ENCODE data around the gene PFN3.

The PFN3 gene

GRCh38 chr5:177437623-177438022, 37.2 kb upstream of the PFN3 start:
- no peak for DNase-seq (ENCODE audit: low read depth)

DNA sequence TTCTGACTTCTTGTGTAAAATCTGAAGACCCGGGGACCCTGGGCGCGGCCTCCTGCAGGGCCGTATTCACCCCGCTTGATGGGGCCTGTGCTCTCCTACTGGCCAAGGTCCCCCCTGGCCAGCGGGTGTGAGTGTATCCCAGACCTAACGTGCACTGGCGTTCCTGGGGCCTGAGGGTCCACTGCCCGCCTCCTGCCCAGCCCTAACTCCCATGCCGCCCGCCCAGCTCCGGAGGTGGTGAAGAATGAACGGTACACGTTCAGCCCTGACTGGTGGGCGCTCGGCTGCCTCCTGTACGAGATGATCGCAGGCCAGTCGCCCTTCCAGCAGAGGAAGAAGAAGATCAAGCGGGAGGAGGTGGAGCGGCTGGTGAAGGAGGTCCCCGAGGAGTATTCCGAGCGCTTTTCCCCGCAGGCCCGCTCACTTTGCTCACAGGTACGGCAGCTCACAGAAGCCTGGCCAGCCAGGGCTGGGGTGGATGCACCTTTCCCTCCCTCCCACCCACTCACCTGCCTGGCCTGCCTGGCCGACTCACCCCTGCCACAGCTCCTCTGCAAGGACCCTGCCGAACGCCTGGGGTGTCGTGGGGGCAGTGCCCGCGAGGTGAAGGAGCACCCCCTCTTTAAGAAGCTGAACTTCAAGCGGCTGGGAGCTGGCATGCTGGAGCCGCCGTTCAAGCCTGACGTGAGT, 35.5 kb upstream of the PFN3 start:
- no peak for DNase-seq (ENCODE audit: low read depth)

GRCh38 chr5:177434942-177435738, 34.7 kb upstream of the PFN3 start:
- no peak for DNase-seq (ENCODE audit: low read depth)

GRCh38 chr5:177434437-177434836, 34.0 kb upstream of the PFN3 start:
- DNase-seq (ENCODE audit: low read depth), result no peak

DNA sequence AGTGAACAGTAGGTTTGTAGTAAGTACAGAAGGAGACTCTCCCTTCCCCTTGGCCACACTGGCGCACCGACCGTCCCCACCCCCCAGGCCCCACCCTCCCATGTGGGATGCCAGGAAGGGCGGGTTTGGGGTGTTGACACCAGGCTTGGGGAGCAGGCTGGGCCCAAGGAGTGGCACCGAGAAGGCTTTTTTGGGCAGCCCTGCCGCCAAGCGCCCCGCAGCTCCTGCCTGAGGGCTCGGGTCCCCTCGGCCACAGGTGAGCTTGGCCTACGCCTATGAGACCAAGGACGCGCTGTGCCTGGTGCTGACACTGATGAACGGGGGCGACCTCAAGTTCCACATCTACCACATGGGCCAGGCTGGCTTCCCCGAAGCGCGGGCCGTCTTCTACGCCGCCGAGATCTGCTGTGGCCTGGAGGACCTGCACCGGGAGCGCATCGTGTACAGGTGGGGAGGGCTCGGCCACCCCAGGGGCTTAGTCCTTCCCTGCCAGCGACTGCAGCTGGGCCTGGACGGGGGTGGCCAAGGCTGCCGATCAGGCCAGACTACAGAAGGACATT, 33.3 kb upstream of the PFN3 start:
- no peak for DNase-seq (ENCODE audit: low read depth)

- DNase-seq (ENCODE audit: low read depth), result no peak
These were observed 32.6 kb upstream of the PFN3 start for GRCh38 chr5:177432839-177433657.

DNA sequence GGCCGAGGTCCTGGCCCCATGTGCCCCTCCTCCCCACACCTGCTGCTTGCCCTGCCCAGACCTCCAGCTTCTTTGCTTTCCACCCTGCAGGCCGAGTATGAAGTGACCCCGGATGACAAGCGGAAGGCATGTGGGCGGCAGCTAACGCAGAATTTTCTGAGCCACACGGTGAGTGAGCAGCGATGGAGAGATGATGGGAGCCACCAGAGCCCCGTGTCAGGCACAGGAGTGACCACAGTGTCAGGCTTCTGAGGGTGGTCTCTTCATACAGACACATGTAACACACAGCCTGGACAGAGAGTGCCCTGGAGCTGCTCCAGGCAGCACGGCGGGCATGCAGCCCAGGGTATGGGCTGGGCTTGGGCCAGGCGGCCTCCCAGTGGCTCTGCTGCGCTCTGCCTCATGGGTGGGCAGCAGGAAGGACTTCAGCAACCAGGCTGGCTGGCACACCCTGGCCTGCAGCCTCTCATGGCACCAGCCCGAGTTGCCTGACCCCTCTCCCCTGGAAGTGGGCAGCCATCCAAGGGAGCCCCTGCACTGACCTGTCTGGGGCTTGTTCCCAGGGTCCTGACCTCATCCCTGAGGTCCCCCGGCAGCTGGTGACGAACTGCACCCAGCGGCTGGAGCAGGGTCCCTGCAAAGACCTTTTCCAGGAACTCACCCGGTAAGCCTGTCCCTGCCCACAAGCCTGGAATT, 31.8 kb upstream of the PFN3 start:
- no peak for DNase-seq (ENCODE audit: low read depth)

DNA sequence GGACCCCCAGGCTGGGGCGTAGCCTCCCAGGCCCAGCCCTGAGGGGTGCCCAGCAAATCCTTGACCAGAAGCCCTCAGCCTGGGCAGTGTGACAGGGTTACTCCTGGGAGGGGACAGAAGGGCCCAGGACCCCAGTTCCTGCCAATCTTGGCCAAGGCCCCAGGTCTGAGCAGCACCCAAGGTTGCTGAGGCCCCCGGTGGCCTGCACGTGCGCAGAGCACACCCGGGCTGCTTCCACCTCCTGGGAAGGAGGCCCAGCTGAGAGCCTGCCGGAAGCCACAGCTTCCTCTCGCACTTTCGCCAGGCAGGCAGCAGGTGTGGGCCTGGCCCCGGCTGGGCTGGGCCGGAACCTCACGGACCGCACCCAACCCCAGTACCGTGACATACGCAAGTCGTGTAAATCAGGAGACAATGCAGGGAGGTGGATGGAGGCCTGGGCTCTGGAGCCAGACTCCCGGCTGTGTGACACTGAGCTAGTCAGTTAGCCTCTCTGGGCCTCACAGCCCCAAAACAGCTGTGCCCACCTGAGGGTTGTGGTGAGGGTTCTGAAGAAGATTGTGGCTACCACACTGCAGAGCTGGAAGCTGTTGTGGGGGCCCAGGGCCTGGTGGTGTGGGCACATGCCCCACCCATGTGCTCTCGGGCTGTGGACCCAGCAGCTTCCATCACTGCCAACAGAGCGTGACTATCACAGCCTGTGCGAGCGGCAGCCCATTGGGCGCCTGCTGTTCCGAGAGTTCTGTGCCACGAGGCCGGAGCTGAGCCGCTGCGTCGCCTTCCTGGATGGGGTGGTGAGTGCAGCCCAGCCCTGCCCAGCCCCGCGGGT, 31.1 kb upstream of the PFN3 start:
- DNase-seq (ENCODE audit: low read depth), result no peak

DNA sequence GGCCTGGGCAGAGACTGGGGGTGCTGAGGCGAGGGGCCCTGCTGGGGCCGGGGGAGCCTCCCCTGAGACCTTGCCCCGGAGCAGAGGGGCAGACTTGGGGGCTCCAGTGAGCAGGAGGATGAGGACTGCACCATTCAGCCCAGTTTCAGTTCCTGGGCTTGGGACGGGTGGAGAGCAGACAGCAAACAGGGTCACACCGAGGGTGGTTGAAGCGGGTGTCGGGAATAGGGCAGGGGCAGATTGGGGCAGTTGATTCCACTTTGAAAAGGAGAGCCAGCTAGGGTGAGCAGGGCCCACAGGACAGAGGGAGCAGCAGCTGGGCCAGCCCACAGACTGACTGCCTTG, 30.5 kb upstream of the PFN3 start:
- no peak for DNase-seq (ENCODE audit: low read depth)

DNA sequence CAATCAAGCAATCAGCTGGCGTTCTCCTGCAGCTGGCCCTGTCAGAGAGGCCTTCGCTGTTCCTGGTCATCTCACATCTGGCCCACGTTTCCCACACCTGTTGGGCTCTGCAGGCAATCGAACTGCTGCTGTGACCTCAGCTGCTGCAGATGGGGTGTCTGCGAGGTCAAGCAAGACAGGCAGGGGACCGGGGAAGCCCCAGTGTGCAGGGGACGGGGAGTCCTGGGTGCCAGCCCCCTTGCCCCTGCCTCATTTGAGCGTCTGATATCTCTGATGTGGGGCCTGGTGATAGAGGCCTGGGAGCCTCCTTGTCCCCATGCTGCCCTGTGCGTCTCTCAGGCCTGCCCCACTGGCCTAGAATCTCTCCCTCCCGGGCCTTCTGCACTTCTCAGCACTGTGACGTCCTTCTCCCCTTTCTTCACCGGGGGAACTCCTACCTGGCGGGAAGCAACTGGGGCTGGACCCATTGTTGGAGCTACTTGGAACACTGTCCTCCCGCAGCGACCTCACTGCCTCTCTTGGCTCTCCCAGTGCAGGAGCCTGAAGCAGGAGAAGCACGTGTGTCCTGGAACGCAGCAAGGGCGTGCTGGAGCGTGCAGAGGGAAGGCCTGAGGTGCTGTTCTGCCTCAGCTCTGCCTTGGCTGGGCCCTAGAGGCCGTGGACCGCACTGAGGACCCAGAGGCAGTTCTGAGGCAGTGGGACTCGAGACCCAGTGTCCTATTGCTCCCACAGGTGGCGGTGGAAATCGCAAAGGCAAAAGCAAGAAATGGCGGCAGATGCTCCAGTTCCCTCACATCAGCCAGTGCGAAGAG, 29.9 kb upstream of the PFN3 start:
- DNase-seq (ENCODE audit: low read depth), result no peak

DNA sequence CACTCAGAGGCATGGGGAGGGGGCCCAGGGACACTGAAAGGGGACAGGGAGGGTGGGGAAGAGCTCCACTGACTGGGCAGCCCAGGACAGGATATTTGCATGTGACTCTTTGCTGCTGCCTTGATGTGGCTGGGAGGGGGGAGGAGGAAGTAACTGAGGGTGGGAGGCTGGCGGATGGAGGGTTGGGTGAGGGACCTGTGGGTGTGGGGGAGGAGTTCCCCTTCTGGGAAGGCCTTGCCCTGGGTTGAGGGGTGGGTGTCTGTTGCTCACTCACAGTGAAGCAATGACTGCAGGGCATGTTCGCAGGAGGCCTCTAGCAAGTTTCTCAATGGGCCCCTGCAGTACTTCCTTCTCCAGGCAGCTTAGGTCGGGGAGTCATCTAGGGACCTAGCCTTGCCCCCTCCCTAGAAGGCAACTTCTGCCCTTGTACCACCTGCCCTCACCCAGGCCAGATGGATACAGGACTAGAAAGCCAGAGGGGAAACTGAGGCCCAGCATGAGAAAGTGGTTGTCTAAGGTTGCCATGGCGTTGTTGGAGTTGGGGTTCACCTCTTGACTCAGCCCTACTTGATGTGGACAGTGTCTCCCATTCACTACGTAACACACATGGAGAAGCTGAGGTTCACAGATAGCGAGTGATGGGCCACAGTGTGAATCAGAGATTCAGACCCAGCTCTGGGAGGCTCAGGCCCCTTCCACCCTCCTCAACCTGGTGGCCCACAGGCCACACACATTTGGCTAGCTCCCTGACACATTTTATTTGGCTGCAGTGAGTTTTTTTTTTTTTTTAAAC, 29.0 kb upstream of the PFN3 start:
- DNase-seq (ENCODE audit: low read depth), result peak; percentile 25

GRCh38 chr5:177428574-177429217, 28.2 kb upstream of the PFN3 start:
- DNase-seq (ENCODE audit: low read depth), result no peak

DNA sequence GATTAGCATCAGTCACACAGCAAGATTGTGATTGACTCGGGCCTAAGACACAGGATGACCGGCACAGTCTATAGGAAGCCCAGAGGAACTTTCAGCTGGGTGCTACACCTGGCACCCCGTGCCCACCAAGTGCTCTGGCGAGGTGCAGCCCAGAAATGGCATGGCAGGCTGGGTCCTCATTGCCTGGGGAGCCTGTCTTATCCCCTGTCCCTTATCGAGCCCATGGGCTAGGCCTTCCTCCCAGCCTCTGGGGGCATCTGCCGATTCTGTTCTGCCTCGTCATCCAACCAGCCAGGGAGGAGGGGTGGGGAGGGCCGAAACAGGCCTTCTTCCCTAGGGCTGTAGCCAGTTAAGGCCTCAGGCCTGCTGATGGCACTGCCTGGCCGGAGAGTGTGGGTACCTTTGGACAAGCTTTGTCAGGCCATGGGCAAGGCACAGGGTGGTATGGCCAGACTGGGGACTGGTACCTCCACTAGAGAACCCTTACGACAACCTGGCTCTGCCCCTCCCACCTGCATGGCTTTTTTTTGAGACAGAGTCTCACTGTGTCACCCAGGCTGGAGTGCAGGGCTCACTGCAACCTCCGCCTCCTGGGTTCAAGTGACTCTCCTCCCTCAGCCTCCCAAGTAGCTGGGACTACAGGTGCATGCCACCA, 27.6 kb upstream of the PFN3 start:
- DNase-seq (ENCODE audit: low read depth), result no peak

GRCh38 chr5:177427211-177427822, 26.9 kb upstream of the PFN3 start:
- no peak for DNase-seq (ENCODE audit: low read depth)

DNA sequence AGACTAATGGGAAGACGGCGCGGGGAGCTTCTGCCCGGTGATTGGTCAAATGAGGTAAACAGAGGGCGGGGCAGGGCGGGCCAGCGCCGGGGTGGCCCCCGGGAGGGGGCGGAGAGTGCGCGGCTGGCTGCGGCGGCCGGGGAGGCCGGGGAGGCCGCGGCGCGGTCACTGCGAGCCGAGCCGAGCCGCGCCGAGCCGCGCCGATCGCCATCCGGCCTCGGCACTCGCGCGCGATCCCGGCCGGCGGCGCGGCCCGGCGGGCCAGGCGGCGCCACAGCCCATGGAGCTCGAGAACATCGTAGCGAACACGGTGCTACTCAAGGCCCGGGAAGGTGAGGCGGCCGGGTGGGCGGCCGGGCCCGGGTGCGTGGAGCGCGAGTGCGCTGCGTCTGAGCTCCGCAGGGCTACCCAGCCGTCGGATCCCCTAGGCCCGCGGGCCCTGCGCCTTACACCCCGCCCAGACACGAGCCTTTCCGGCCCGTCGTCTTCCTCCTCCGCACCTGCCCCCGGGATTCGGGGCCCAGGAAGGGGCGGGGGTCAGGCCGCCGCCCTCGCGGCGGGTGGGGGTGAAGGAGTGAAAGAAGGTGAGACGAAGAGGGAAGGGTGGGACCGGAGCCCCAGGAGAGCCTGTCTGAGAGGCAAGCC, 26.2 kb upstream of the PFN3 start, which contains the start of gene GRK6:
GRK6 (plus strand) TSS at position 111 of the 645 bp plus-strand sequence; CDS start at position 281, 170 bp downstream.
- no peak for DNase-seq (ENCODE audit: low read depth)

- peak; percentile 100 for DNase-seq (ENCODE audit: low read depth)
These were observed 25.5 kb upstream of the PFN3 start for GRCh38 chr5:177425801-177426565.
